Femur (tissue), 1 donor: Measurements from ENCODE around the gene ASF1A.

Experiments
- DNase-seq: peaks from one replicate; pipeline ENCODE4 v3.0.0-alpha.2; 2017

The ASF1A gene

DNA sequence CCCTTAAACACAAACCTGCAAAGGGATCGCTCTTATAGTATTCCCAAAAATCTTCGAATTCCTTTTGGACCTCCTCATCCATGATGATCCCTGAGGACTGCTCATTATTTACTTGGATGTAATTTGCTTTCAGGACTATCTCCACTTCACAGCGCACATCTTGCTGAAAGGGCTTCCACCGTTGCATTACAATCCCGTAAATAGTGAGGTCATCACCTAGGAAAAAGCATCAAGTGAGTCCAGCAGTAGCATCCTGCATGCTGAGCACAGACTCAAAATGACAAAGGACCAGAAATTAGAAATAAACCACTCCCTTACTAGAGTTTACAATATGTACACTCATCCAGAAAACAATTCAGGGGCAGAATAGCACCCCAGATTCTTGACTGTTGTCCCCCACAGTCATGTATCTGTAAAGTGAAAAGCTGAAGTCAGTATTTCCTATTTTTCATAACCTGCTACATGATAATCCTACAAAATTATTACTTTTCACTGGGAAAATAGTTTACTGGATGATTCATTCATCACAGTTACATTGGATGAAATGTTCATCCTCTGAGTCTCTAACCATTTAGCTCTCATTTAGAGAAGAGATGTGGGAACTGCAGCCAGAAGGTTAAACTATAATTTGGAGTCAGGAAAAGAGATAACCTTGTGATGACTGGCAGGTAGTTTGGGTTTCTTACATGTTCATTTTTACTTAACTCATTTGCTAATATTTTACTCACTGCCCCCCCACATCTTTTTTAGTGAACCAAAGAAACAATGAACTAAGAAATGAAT is 23.8 kb downstream of the ASF1A start:
- DNase-seq, result no peak

- DNase-seq, result no peak
Observed at GRCh38 chr6:118918329-118918725, 24.4 kb downstream of the ASF1A start.

DNA sequence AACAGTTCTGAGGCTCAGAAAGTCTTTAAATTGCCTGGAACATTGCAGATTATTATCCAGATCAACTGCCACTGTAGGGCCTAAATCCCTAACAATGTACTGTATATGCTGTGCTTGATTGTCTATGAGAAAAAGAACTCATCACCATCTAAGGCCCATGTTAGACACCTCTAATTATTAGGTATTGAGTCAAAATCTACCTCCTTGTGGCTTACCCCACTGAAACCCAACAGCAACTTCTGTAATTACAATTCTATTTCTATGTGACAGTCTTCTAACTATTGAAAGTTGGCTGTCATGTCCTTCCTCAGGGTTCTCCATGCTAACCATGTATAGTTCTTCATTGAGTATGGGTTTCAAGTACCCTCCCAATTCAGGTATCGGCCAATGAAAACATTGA is 27.1 kb downstream of the ASF1A start:
- no peak for DNase-seq

- no peak for DNase-seq
Observed at GRCh38 chr6:118923035-118923434, 29.1 kb downstream of the ASF1A start.

GRCh38 chr6:118930680-118931079 is 36.7 kb downstream of the ASF1A start:
- DNase-seq, result no peak

- no peak for DNase-seq
Observed at GRCh38 chr6:118931436-118931835, 37.5 kb downstream of the ASF1A start.

DNA sequence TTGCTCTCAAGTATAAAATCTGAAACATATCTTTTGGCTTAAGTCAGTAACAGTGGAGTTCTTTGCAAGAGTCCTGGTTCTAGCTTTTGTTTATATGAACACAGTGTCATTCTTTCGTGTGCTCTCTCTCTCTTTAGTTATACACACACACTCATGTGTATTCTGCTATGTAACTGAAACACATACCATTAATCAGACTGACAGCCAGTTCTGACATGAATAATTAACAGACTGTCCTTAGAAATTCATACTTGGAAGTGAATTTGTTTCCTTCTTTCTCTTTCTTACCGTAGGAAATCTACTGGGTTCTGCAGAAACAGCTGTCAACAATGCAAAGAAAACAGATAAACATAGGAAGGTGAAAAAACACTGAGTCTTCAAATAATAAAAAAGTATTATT is 38.5 kb downstream of the ASF1A start:
- no peak for DNase-seq

GRCh38 chr6:118933855-118934460 is 40.0 kb downstream of the ASF1A start:
- DNase-seq, result no peak

GRCh38 chr6:118934461-118935330 is 40.7 kb downstream of the ASF1A start, which contains the start of gene MCM9:
MCM9 (minus strand) TSS chr6:118935159; CDS start chr6:118931723, 3,436 bp downstream.
- DNase-seq, result peak; percentile 95

DNA sequence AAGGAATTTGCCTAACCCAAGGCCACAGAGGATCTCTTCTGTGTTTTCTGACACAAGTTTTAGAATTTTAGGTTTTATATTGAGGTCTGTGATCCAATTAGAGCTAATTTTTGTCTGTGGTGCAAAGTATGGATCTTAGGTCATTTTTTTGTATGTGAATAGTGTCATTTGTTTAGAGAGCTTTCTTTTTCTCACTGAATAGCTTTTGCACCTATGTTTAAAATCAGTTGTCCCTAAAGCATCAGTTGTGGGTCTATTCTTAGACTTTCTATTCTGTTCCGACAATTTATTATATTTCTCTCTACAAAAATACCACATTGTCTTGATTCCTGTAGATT is 41.3 kb downstream of the ASF1A start:
- no peak for DNase-seq

DNA sequence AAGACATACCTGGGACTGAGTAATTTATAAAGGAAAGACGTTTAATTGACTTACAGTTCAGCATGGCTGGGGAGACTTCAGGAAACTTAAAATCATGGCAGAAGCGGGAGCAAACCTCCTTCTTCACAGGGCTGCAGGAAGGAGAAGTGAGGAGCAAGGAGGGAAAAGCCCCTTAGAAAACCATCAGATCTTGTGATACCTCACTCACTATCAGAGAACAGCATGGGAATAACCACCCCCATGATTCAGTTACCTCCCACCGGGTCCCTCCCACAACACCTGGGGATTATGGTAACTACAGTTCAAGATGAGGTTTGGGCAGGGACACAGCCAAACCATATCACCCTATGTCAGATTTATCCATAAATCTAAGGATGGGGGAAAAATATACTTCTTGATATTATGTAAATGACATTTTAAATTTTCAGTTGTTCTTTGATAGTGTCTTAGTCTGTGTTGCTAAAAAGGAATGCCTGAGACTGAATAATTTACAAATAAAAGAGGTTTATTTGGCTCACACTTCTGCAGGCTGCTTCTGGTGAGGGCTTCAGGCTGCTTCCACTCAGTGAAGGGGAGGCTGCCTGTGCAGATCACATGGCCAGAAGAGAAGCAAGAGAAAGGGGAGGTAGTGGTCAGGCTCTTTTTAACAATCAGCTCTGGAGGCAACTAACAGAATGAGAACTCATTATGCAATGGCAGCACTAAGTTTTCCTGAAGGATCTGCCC is 42.2 kb downstream of the ASF1A start:
- DNase-seq, result no peak

GRCh38 chr6:118939683-118940082 is 45.7 kb downstream of the ASF1A start:
- no peak for DNase-seq

DNA sequence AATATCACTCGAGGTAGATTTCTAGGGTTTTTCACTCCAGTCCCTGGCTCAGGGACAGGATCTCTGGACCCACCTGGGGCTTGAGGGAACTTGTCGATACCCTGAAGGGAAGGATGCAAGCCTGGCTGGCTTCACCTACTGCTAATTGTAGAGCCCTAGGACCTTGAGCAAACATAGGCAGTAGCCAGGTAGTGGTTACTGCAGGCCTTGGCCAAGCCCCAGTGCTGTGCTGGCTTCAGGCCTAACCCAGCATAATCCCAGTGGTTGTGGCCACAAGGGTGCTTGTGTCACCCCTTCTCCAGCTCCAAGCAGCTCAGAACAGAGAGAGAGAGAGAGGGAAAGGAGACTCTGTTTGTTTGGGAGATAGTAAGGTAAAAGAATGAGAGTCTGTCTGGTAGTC is 46.8 kb downstream of the ASF1A start:
- DNase-seq, result no peak

- no peak for DNase-seq
Observed at GRCh38 chr6:118945217-118945616, 51.3 kb downstream of the ASF1A start.

DNA sequence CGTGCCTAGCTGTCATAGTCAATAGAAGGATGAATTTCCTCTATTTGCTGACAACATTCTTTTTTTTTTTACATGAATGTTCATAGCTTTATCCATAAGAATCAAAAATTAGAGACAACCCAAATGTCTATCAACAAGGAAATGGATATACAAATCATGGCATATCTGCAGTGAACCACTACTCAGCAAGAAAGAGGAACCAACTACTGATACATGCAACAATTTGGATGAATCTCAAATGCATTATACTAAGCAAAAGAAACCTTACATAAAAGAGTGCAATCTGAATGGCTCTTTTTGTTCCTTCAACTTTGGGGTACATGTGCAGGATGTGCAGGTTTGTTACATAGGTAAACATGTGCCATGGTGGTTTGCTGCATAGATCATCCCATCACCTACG is 58.7 kb downstream of the ASF1A start:
- no peak for DNase-seq

- DNase-seq, result no peak
Observed at GRCh38 chr6:118953391-118953790, 59.4 kb downstream of the ASF1A start.
